ENCODE measurements around the gene ZDHHC15.

GRCh38 chrX:75547783-75548182 lies 24.9 kb upstream of the ZDHHC15 start:
- no peak for TF ChIP-seq CTCF (conservative IDR thresholded peaks at IDR 0.05 in 1 of 2, IDR thresholded peaks at IDR 0.05 in 1 of 2; ENCODE audit: extremely low read depth in 1 of 2, insufficient read depth in 1 of 2, low read depth in 1 of 2, low read length in 2 of 2)
- no peak for TF ChIP-seq EZH2 (IDR thresholded peaks at IDR 0.05; ENCODE audit: borderline replicate concordance, low read length)

All from mammary epithelial cell (primary cell).